ENCODE data around the gene KLHDC7B.

Gene KLHDC7B

DNA sequence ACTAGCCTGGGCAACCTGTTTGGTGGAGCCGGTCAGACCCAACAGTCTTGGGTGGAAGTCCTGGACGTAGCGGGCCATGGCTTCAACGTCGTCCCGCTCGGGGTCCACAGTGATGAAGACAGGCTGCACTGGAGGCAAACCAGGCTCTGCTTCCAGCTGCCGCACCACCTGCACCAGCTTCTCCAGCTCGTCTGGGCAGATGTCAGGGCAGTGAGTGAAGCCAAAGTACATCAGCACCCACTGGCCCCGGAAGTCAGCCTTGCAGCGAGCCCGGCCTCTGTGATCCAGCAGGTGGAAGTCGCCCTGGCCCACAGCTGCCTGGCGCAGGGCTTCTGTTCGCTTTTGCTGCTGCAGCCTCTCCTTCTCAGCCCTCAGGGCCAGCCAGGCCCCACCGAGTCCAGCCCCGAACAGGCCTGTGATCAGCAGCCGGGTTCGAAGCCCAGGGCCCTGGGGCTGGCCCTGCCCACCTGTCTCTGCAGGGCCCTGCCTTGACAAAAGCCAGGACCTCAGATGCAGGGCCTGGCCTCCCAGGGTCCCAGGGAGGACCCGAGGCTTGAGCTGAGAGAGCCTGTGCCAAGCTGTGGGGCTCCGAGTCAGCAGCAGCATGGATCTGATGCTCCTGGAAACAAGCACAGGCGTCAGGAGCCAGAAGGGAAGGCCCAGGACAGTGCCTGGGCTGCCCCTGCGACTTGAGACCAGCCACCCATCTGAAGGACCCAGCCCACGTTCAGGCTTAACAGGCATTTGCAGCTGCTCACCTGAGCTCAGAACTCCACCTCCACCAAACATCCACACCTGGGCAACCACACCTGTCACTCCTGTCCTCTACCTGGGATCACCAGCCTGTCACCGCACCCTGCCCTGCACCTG, 21.7 kb upstream of the KLHDC7B start:
- no peaks in the 10 kb centered on the region for H3K9me3 ChIP-seq (ENCODE audit: insufficient read depth, low read length)
- no peak for TF ChIP-seq EZH2phosphoT487 (IDR thresholded peaks at IDR 0.05; ENCODE audit: low read depth)
- H3K4me2 ChIP-seq (ENCODE audit: low read length) = peak overlapping the region; percentile 95
- peak overlapping the region; percentile 92 for H3K9ac ChIP-seq (ENCODE audit: low read length)
- H3K79me2 ChIP-seq (ENCODE audit: low read length) = peaks cover 22% of the 10 kb centered on the region
- peaks cover 4% of the 10 kb centered on the region for H3K36me3 ChIP-seq (replicated peaks; ENCODE audit: low read depth, low read length)
- H3K4me1 ChIP-seq (ENCODE audit: low read length) = peaks cover 13% of the 10 kb centered on the region
- no peaks in the 10 kb centered on the region for H3K27me3 ChIP-seq (ENCODE audit: low read depth, low read length)
- H3K4me3 ChIP-seq (ENCODE audit: low read length) = peak overlapping the region; percentile 84
- no peak overlapping the region for H2AFZ ChIP-seq (ENCODE audit: low read depth, low read length)
- H3K27ac ChIP-seq (ENCODE audit: low read length) = no peak overlapping the region
- H4K20me1 ChIP-seq (ENCODE audit: insufficient read depth, low read length) = peaks cover 6% of the 10 kb centered on the region; the same call in 1 of the 2 replicates

- H3K4me2 ChIP-seq (ENCODE audit: low read length) = peak overlapping the region; percentile 95
- peaks cover 4% of the 10 kb centered on the region for H3K36me3 ChIP-seq (replicated peaks; ENCODE audit: low read depth, low read length)
- peaks cover 13% of the 10 kb centered on the region for H3K4me1 ChIP-seq (ENCODE audit: low read length)
- H3K4me3 ChIP-seq (ENCODE audit: low read length) = peak overlapping the region; percentile 84
- peak overlapping the region; percentile 92 for H3K9ac ChIP-seq (ENCODE audit: low read length)
- no peaks in the 10 kb centered on the region for H3K9me3 ChIP-seq (ENCODE audit: insufficient read depth, low read length)
- TF ChIP-seq, protein P1, sequence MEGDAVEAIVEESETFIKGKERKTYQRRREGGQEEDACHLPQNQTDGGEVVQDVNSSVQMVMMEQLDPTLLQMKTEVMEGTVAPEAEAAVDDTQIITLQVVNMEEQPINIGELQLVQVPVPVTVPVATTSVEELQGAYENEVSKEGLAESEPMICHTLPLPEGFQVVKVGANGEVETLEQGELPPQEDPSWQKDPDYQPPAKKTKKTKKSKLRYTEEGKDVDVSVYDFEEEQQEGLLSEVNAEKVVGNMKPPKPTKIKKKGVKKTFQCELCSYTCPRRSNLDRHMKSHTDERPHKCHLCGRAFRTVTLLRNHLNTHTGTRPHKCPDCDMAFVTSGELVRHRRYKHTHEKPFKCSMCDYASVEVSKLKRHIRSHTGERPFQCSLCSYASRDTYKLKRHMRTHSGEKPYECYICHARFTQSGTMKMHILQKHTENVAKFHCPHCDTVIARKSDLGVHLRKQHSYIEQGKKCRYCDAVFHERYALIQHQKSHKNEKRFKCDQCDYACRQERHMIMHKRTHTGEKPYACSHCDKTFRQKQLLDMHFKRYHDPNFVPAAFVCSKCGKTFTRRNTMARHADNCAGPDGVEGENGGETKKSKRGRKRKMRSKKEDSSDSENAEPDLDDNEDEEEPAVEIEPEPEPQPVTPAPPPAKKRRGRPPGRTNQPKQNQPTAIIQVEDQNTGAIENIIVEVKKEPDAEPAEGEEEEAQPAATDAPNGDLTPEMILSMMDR (IDR thresholded peaks at IDR 0.05; ENCODE audit: low read depth, low read length) = no peak
- TF ChIP-seq EZH2phosphoT487 (IDR thresholded peaks at IDR 0.05; ENCODE audit: low read depth) = no peak
- peaks cover 6% of the 10 kb centered on the region; the same call in 1 of the 2 replicates for H4K20me1 ChIP-seq (ENCODE audit: insufficient read depth, low read length)
- peaks cover 22% of the 10 kb centered on the region for H3K79me2 ChIP-seq (ENCODE audit: low read length)
- no peaks in the 10 kb centered on the region for H3K27me3 ChIP-seq (ENCODE audit: low read depth, low read length)
- peak overlapping the region; percentile 93 for H3K27ac ChIP-seq (ENCODE audit: low read length)
- H2AFZ ChIP-seq (ENCODE audit: low read depth, low read length) = no peak overlapping the region
These were observed 21.0 kb upstream of the KLHDC7B start for GRCh38 chr22:50524676-50525103.

DNA sequence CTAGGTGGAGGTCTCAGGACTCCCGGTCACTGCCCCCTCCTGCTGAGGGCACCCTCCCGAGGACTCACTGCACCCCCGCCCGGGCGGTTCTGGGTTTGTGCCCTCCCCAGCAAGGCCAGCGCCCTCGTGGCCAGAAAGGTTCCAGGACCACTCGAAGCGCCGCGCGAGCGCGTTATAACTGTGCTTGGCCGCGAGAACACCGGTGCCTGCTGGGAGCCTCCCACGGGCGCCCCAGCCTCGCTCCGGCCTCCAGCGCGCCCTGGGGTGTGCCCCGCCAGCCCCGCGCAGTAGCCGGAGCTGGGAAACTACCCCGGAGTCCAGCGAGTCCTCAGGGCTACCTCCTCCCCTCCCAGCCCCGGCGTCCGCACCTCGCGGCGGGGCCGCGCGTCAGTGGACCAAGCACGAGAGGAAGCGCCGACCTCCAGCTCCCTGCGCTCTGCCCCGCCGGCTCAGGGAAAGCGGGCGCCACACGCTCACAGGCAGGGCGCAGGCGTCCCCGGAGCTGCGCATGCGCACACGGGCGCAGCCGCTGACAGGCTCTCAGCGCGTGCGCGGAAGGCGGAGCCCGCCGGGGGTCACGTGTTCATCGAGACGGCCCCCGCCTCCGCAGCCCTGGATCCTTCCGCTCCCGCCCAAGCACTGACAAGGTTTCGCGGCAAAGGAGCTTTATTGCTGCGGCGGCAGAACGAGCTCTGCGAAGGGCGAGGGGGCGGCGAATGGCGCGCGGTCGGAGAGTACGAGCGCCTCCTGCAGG, 20.4 kb upstream of the KLHDC7B start, which contains the start of gene SCO2:
SCO2 (minus strand) TSS at position 495 of the 754 bp plus-strand sequence. CDS start 1,187 bp downstream, outside the sequence.
- TF ChIP-seq EZH2phosphoT487 (IDR thresholded peaks at IDR 0.05; ENCODE audit: low read depth) = no peak
- TF ChIP-seq, protein P1 (IDR thresholded peaks at IDR 0.05; ENCODE audit: low read depth, low read length) = no peak
- peaks cover 22% of the 10 kb centered on the region for H3K79me2 ChIP-seq (ENCODE audit: low read length)
- H3K4me1 ChIP-seq (ENCODE audit: low read length) = peaks cover 13% of the 10 kb centered on the region
- H3K4me2 ChIP-seq (ENCODE audit: low read length) = peak within 1 kb of the TSS; percentile 95
- no peaks in the 10 kb centered on the region for H3K9me3 ChIP-seq (ENCODE audit: insufficient read depth, low read length)
- H3K9ac ChIP-seq (ENCODE audit: low read length) = peak within 1 kb of the TSS; percentile 92
- H3K4me3 ChIP-seq (ENCODE audit: low read length) = peak within 1 kb of the TSS; percentile 84
- H4K20me1 ChIP-seq (ENCODE audit: insufficient read depth, low read length) = peaks cover 6% of the 10 kb centered on the region; the same call in 1 of the 2 replicates
- H3K27ac ChIP-seq (ENCODE audit: low read length) = peak within 1 kb of the TSS; percentile 93
- H3K27me3 ChIP-seq (ENCODE audit: low read depth, low read length) = no peaks in the 10 kb centered on the region
- H3K36me3 ChIP-seq (replicated peaks; ENCODE audit: low read depth, low read length) = peaks cover 4% of the 10 kb centered on the region
- H2AFZ ChIP-seq (ENCODE audit: low read depth, low read length) = no peak within 1 kb of the TSS

DNA sequence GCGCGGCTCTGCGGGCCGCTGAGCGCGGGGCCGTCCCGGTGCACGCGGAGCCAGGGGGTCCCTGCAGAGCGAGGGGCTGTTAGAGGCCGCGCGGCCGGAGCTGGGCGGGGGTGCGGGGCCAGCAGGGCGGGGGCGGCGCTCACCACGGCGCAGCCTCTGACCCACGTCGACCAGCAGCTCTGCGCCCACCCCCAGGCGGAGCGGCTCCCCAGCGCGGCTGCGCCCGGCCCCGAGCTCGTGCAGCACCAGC, 19.9 kb upstream of the KLHDC7B start:
- Histone ChIP-seq H2AFZ (ENCODE audit: low read depth, low read length) (no peak overlapping the region), H3K9ac (ENCODE audit: low read length) (peak overlapping the region; percentile 92), H3K27ac (ENCODE audit: low read length) (peak overlapping the region; percentile 93), H3K4me3 (ENCODE audit: low read length) (peak overlapping the region; percentile 84), H3K4me2 (ENCODE audit: low read length) (peak overlapping the region; percentile 93), H3K9me3 (ENCODE audit: insufficient read depth, low read length) (no peaks in the 10 kb centered on the region), H3K4me1 (ENCODE audit: low read length) (peaks cover 17% of the 10 kb centered on the region), H3K27me3 (ENCODE audit: low read depth, low read length) (no peaks in the 10 kb centered on the region), H4K20me1 (ENCODE audit: insufficient read depth, low read length) (peaks cover 6% of the 10 kb centered on the region; the same call in 1 of the 2 replicates), H3K36me3 (replicated peaks; ENCODE audit: low read depth, low read length) (peaks cover 4% of the 10 kb centered on the region), H3K79me2 (ENCODE audit: low read length) (peaks cover 22% of the 10 kb centered on the region)
- TF ChIP-seq, protein P1 (IDR thresholded peaks at IDR 0.05; ENCODE audit: low read depth, low read length) = no peak
- TF ChIP-seq EZH2phosphoT487 (IDR thresholded peaks at IDR 0.05; ENCODE audit: low read depth) = no peak

All from OCI-LY3 (cell line).